Vagina (tissue), 2 donors: ENCODE data around the gene ATP6V1G2. TPM values are rescaled to one million over a fixed set of nuclear protein-coding genes. Genes with fewer than 3 reads are reported as not detected.

ENCODE experiments used
- DNase-seq, 2 donors: peaks; one replicate each; pipeline ENCODE4 v3.0.0-alpha.2; 2017; ENCODE audit errors: extremely low spot score in 2 of 2
- H3K27ac ChIP-seq: fragments of 200-600 bp; sonication (generic); one replicate; pipeline ENCODE4 v1.5.1; 2019
- H3K27me3 ChIP-seq: fragments of 200-600 bp; sonication (generic); one replicate; pipeline ENCODE4 v1.5.1; 2019
- H3K36me3 ChIP-seq, 2 donors: fragments of 200-600 bp; sonication (generic); one replicate each; pipeline ENCODE4 v1.5.1; 2017 to 2019
- H3K4me1 ChIP-seq: fragments of 200-600 bp; sonication (generic); one replicate; pipeline ENCODE4 v1.5.1; 2019
- H3K4me3 ChIP-seq, 2 donors: fragments of 200-600 bp; sonication (generic); 1 replicate in 1 of 2; 2 replicates in 1 of 2; pipeline ENCODE4 v1.5.1; 2016 to 2019
- H3K9me3 ChIP-seq: fragments of 200-600 bp; sonication (generic); one replicate; pipeline ENCODE4 v1.5.1; 2019
- POLR2A ChIP-seq, 2 donors: fragments of 450-650 bp; IDR thresholded peaks; one replicate each; pipeline ENCODE4 v1.6.1; 2017; ENCODE audit warnings: antibody characterized with exemption in 2 of 2, mild to moderate bottlenecking in 2 of 2, moderate library complexity in 2 of 2
- POLR2AphosphoS5 ChIP-seq, 2 donors: sonication (generic); formaldehyde crosslinking; IDR thresholded peaks; one replicate each; pipeline ENCODE4 v1.9.0; 2017; ENCODE audit warnings: antibody characterized with exemption in 2 of 2, mild to moderate bottlenecking in 2 of 2, low read depth in 1 of 2; ENCODE audit not compliant: insufficient read depth in 1 of 2
- intact Hi-C: fragments of 100-400 bp; cut with DNase I; formaldehyde crosslinking; loops from one replicate; pipeline ENCODE4 v1.15.1; 2023
- total RNA-seq: library from RNA; depleted of rRNA; stranded (reverse); fragments of >200 nt; gene quantifications from one replicate; pipeline ENCODE4 v1.2.3, GENCODE V29; 2016
- TF ChIP-seq, protein P1 (sequence below), 3 experiments: fragments of 450-650 bp in 2 of 3; fragments of 200-600 bp in 1 of 3; sonication (generic) in 1 of 3; IDR thresholded peaks; one replicate each; pipeline ENCODE4 v1.5.1; 2017 to 2019; ENCODE audit warnings: antibody characterized with exemption in 3 of 3, mild to moderate bottlenecking in 2 of 3, moderate library complexity in 2 of 3

The ATP6V1G2 gene
- total RNA-seq, 1 donor from 2014 or later = 5.4 TPM

DNA sequence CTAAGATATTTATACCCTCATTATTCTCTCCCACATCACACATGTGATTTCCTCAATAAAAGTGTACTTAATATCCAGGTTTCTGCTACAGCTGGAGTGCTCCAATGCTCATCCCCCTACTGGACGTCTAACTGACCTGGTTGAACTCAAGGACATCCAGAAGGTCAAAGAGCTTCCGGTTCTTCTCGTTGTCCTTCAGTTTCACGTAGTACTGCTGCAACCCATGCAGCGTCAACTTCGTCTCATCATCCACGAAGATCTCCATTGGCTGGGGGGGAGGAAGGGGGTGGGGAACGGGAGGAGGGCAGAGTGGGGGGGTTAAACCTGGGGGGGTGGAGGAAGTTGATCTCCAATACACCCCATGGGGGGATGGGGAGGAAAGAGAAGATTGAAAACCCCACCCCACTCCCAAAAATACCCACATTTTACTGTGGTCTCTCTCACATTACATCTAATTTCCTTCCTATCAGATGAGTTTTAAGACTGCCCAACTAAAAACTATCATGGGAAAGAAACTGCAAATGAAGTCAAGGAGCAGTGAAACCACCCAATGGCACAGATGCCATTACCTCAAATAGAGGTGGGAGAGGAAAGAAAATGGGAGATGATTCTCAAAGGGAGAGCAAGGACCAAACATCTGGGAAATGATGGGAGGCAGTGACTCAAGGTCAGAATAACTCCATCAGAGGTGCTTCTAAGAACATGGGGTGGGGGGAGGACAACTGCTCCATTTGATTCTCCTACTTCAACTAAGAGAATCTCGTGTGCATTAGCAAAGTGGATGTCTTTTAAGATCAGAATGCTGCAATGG is 13.6 kb downstream of the ATP6V1G2 start:
- intact Hi-C loops = no loop called here
- Histone ChIP-seq H3K36me3 (peaks cover 0 to 82% of the 10 kb centered on the region in 2 donors), H3K9me3 (no peaks in the 10 kb centered on the region), H3K4me3 (no peak overlapping the region), H3K4me1 (no peaks in the 10 kb centered on the region), H3K27me3 (no peaks in the 10 kb centered on the region), H3K27ac (no peak overlapping the region)
- DNase-seq = no peak
- TF ChIP-seq POLR2AphosphoS5 (IDR thresholded peaks at IDR 0.05; ENCODE audit: insufficient read depth in 1 of 2, low read depth in 1 of 2) (no peak), POLR2A (IDR thresholded peaks at IDR 0.05) (no peak)
- TF ChIP-seq, protein P1, sequence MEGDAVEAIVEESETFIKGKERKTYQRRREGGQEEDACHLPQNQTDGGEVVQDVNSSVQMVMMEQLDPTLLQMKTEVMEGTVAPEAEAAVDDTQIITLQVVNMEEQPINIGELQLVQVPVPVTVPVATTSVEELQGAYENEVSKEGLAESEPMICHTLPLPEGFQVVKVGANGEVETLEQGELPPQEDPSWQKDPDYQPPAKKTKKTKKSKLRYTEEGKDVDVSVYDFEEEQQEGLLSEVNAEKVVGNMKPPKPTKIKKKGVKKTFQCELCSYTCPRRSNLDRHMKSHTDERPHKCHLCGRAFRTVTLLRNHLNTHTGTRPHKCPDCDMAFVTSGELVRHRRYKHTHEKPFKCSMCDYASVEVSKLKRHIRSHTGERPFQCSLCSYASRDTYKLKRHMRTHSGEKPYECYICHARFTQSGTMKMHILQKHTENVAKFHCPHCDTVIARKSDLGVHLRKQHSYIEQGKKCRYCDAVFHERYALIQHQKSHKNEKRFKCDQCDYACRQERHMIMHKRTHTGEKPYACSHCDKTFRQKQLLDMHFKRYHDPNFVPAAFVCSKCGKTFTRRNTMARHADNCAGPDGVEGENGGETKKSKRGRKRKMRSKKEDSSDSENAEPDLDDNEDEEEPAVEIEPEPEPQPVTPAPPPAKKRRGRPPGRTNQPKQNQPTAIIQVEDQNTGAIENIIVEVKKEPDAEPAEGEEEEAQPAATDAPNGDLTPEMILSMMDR (IDR thresholded peaks at IDR 0.05) = no peak

- Histone ChIP-seq H3K4me1 (no peaks in the 10 kb centered on the region), H3K27me3 (no peaks in the 10 kb centered on the region), H3K27ac (no peak overlapping the region), H3K36me3 (peaks cover 0 to 73% of the 10 kb centered on the region in 2 donors), H3K9me3 (no peaks in the 10 kb centered on the region), H3K4me3 (no peak overlapping the region)
- no peak for DNase-seq
- TF ChIP-seq, protein P1 (IDR thresholded peaks at IDR 0.05) = no peak
- intact Hi-C loops = no loop called here
Observed at GRCh38 chr6:31531771-31532643, 14.4 kb downstream of the ATP6V1G2 start.

DNA sequence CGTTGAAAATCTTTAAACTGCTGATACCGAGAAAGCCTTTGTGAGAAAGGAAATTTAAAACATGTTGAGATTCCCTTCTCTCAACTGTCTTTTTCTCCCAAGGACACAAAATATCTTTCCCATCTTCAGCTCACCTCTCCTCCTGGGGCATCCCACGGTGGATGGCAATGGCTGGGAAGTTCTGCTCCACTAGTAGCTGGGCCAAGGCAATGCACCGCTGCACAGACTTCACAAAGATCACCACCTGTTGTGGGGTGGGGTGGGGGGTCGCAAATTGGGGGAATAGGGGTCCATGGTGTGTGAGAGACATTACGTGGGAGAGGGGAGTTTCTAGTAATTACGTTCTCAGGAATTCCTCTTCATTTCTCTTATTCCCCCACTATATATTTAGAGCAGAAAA is 15.2 kb downstream of the ATP6V1G2 start:
- H3K36me3 ChIP-seq = peaks cover 0 to 65% of the 10 kb centered on the region in 2 donors
- intact Hi-C loops = no loop called here

DNA sequence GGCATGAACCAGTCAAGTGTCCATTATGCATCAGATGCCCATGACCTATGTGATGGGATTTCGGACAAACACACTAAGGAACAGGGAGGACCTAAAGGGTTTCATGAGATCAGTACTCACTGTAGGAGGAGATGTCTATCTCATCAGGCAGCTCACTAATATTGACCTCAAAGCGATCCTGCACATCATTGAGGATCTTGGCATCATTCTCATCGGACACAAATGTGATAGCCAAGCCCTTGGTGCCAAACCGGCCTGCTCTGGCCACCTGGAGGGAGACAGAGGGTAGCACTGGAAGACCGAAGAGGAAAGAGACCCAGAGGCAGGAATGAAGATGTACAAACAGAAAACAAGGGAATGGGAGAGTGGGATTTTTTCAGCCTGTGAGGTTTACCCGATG is 15.7 kb downstream of the ATP6V1G2 start:
- no peak overlapping the region for H3K4me3 ChIP-seq
- DNase-seq = no peak
- H3K27ac ChIP-seq = no peak overlapping the region
- no peaks in the 10 kb centered on the region for H3K9me3 ChIP-seq
- no peaks in the 10 kb centered on the region for H3K27me3 ChIP-seq
- TF ChIP-seq POLR2A (IDR thresholded peaks at IDR 0.05) (no peak), POLR2AphosphoS5 (IDR thresholded peaks at IDR 0.05; ENCODE audit: insufficient read depth in 1 of 2, low read depth in 1 of 2) (no peak)
- TF ChIP-seq, protein P1 (IDR thresholded peaks at IDR 0.05) = no peak
- intact Hi-C loops = no loop called here
- H3K4me1 ChIP-seq = no peaks in the 10 kb centered on the region
- peaks cover 0 to 60% of the 10 kb centered on the region in 2 donors for H3K36me3 ChIP-seq

More for the DNA sequence above, 15.2 kb downstream of the ATP6V1G2 start:
- no peaks in the 10 kb centered on the region for H3K4me1 ChIP-seq
- H3K27ac ChIP-seq = no peak overlapping the region
- no peaks in the 10 kb centered on the region for H3K9me3 ChIP-seq
- H3K27me3 ChIP-seq = no peaks in the 10 kb centered on the region
- no peak overlapping the region for H3K4me3 ChIP-seq
- DNase-seq = no peak
- TF ChIP-seq POLR2A (IDR thresholded peaks at IDR 0.05) (no peak), POLR2AphosphoS5 (IDR thresholded peaks at IDR 0.05; ENCODE audit: insufficient read depth in 1 of 2, low read depth in 1 of 2) (no peak)
- TF ChIP-seq, protein P1 (IDR thresholded peaks at IDR 0.05) = no peak
